Measurements from ENCODE around the gene C7orf57.

DNA sequence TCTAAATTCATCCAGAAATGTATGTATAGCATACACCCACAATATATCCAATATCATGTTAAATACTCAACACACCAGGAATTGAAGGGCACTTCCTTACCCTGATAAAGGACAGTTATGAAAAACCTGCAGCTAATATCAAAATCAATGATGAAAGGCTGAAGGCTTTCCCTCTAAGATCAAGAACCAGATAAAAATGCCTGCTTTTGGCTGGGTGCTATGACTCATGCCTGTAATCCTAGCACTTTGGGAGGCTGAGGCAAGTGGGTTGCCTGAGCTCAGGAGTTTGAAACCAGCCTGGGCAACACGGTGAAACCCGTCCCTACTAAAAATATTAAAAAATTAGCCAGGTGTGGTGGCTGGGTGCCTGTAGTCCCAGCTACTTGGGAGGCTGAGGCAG is 32.1 kb downstream of the C7orf57 start:
- TF ChIP-seq POLR2A (IDR thresholded peaks at IDR 0.05; ENCODE audit: low read length) (no peak), GATA1 (IDR thresholded peaks at IDR 0.05; ENCODE audit: low read depth, low read length) (no peak)
